ENCODE data around the gene LILRA2. TPM values are rescaled to one million over a fixed set of nuclear protein-coding genes. Genes with fewer than 3 reads are reported as not detected.

Gene LILRA2
- polyA plus RNA-seq (2012; ENCODE audit: insufficient read depth, insufficient read length, low read depth): not detected

DNA sequence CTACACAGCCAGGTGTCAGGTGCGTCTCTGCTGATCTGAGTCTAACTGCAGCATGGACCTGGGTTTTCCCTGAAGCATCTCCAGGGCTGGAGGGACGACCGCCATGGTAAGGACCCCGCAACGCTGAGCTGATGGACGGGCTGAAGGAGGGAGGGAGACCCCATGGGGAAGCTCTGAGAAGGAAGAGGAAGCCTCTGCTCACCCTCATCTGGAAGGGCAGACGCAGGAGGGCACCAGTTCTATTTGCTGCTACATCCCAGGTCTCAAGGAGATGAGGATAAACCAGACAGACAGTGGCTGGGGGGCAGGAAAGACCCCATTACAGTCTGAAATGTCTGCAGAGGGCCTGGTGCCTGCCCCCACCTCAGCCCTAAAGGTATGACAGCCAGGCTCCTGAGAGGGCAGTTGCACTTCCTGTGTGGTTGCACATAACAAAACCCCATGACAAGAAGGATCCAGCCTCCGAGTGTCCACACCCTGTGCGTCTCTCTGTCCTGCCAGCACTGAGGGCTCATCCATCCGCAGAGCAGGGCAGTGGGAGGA, at the start of gene LILRA2:
LILRA2 (plus strand) TSS at position 461 of the 543 bp plus-strand sequence. CDS start 89 bp downstream, outside the sequence.
- Histone ChIP-seq H3K4me3 (ENCODE audit: low read depth, low read length) (no peak within 1 kb of the TSS), H3K9me3 (0 out of 2 replicates have a peak, but pooled peaks cover 2% of the 10 kb centered on the region), H3K36me3 (no peaks in the 10 kb centered on the region), H3K4me1 (no peaks in the 10 kb centered on the region), H3K27me3 (no peaks in the 10 kb centered on the region; the same call in 1 of the 2 replicates)
- no peak for DNase-seq
- TF ChIP-seq, protein P1, sequence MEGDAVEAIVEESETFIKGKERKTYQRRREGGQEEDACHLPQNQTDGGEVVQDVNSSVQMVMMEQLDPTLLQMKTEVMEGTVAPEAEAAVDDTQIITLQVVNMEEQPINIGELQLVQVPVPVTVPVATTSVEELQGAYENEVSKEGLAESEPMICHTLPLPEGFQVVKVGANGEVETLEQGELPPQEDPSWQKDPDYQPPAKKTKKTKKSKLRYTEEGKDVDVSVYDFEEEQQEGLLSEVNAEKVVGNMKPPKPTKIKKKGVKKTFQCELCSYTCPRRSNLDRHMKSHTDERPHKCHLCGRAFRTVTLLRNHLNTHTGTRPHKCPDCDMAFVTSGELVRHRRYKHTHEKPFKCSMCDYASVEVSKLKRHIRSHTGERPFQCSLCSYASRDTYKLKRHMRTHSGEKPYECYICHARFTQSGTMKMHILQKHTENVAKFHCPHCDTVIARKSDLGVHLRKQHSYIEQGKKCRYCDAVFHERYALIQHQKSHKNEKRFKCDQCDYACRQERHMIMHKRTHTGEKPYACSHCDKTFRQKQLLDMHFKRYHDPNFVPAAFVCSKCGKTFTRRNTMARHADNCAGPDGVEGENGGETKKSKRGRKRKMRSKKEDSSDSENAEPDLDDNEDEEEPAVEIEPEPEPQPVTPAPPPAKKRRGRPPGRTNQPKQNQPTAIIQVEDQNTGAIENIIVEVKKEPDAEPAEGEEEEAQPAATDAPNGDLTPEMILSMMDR (IDR thresholded peaks at IDR 0.05; ENCODE audit: low read depth, low read length): no peak

GRCh38 chr19:54525636-54526035, 48.0 kb upstream of the LILRA2 start:
- TF ChIP-seq, protein P1 (IDR thresholded peaks at IDR 0.05; ENCODE audit: low read depth, low read length): no peak
- Histone ChIP-seq H3K4me1 (no peaks in the 10 kb centered on the region), H3K9me3 (no peaks in the 10 kb centered on the region), H3K27me3 (peaks cover 36% of the 10 kb centered on the region), H3K36me3 (no peaks in the 10 kb centered on the region), H3K4me3 (ENCODE audit: low read depth, low read length) (no peak overlapping the region)
- no peak for DNase-seq

GRCh38 chr19:54526972-54527371, 46.6 kb upstream of the LILRA2 start:
- Histone ChIP-seq H3K4me1 (no peaks in the 10 kb centered on the region), H3K4me3 (ENCODE audit: low read depth, low read length) (no peak overlapping the region), H3K27me3 (peaks cover 41% of the 10 kb centered on the region), H3K36me3 (no peaks in the 10 kb centered on the region), H3K9me3 (no peaks in the 10 kb centered on the region)
- no peak for DNase-seq
- TF ChIP-seq, protein P1 (IDR thresholded peaks at IDR 0.05; ENCODE audit: low read depth, low read length): no peak

GRCh38 chr19:54530866-54531265, 42.7 kb upstream of the LILRA2 start:
- Histone ChIP-seq H3K36me3 (no peaks in the 10 kb centered on the region), H3K9me3 (no peaks in the 10 kb centered on the region), H3K27me3 (peaks cover 76% of the 10 kb centered on the region), H3K4me1 (no peaks in the 10 kb centered on the region), H3K4me3 (ENCODE audit: low read depth, low read length) (no peak overlapping the region)
- TF ChIP-seq, protein P1 (IDR thresholded peaks at IDR 0.05; ENCODE audit: low read depth, low read length): no peak
- DNase-seq: no peak

GRCh38 chr19:54532528-54532927, 41.1 kb upstream of the LILRA2 start:
- H3K4me1 ChIP-seq: no peaks in the 10 kb centered on the region
- H3K27me3 ChIP-seq: peaks cover 88% of the 10 kb centered on the region
- no peaks in the 10 kb centered on the region for H3K9me3 ChIP-seq
- TF ChIP-seq, protein P1 (IDR thresholded peaks at IDR 0.05; ENCODE audit: low read depth, low read length): no peak
- no peaks in the 10 kb centered on the region for H3K36me3 ChIP-seq
- no peak overlapping the region for H3K4me3 ChIP-seq (ENCODE audit: low read depth, low read length)
- no peak for DNase-seq

DNA sequence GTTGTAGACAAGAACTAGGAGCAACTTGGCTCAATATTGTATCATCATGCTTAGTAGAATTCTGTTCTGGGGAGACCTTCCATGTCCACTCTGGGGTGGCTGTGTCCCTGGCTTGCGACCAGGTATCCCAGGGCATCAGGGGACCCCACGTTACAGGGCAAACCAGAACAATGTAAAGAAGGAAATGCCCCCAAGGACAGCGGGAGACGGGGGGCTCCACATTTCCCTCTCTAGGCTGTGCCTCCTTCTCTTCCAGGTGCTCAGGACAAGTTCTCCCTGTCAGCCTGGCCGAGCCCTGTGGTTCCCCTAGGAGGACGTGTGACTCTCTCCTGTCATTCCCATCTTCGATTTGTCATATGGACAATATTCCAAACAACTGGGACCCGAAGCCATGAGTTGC, 40.1 kb upstream of the LILRA2 start:
- Histone ChIP-seq H3K9me3 (no peaks in the 10 kb centered on the region), H3K27me3 (peaks cover 82% of the 10 kb centered on the region), H3K36me3 (no peaks in the 10 kb centered on the region), H3K4me1 (no peaks in the 10 kb centered on the region), H3K4me3 (ENCODE audit: low read depth, low read length) (no peak overlapping the region)
- DNase-seq: no peak
- TF ChIP-seq, protein P1 (IDR thresholded peaks at IDR 0.05; ENCODE audit: low read depth, low read length): no peak
